Testis (tissue), 3 donors: ENCODE data around the gene NCK2. TPM values are rescaled to one million over a fixed set of nuclear protein-coding genes. Genes with fewer than 3 reads are reported as not detected.

Experiments used
- DNase-seq: peaks from one replicate; pipeline ENCODE4 v3.0.0-alpha.2; 2019
- H3K27ac ChIP-seq, 2 donors: fragments of 200-600 bp; sonication (generic); one replicate each; pipeline ENCODE4 v1.5.1; 2019
- H3K27me3 ChIP-seq: fragments of 200-600 bp; sonication (generic); one replicate; pipeline ENCODE4 v1.5.1; 2019
- H3K36me3 ChIP-seq: fragments of 200-600 bp; sonication (generic); one replicate; pipeline ENCODE4 v1.5.1; 2017; ENCODE audit warnings: low read depth; ENCODE audit errors: missing control alignments
- H3K4me1 ChIP-seq: fragments of 200-600 bp; sonication (generic); one replicate; pipeline ENCODE4 v1.5.1; 2019
- H3K4me3 ChIP-seq, 2 donors: fragments of 200-600 bp; sonication (generic); one replicate each; pipeline ENCODE4 v1.5.1; 2017 to 2019
- H3K9me3 ChIP-seq: fragments of 200-600 bp; sonication (generic); one replicate; pipeline ENCODE4 v1.5.1; 2017
- CTCF ChIP-seq, 3 experiments: fragments of 450-650 bp in 2 of 3; fragments of 200-600 bp in 1 of 3; sonication (generic) in 1 of 3; IDR thresholded peaks; one replicate each; pipeline ENCODE4 v1.5.1; 2016 to 2019; ENCODE audit warnings: antibody characterized with exemption in 3 of 3, mild to moderate bottlenecking in 2 of 3, moderate library complexity in 1 of 3
- POLR2A ChIP-seq: fragments of 450-650 bp; IDR thresholded peaks from one replicate; pipeline ENCODE4 v1.6.1; 2017; ENCODE audit warnings: antibody characterized with exemption, mild to moderate bottlenecking, moderate library complexity
- WGBS, 2 donors: methylation state at CpG; one replicate each; pipeline ENCODE4 v1.1.5; 2018; 5-methylcytosine and 5-hydroxymethylcytosine counted together
- intact Hi-C: fragments of 100-400 bp; cut with DNase I; formaldehyde crosslinking; loops from one replicate; pipeline ENCODE4 v1.15.1; 2023; ENCODE audit warnings: low total_unique reads
- polyA plus RNA-seq: library from polyadenylated mRNA; stranded (reverse); fragments of 350-450 nt; fragmentation: Illumina TruSeq; extraction: RNeasy Lipid Tissue Mini Kit (QIAGEN cat#74804); gene quantifications from one replicate; pipeline ENCODE4 v1.2.3, GENCODE V29; 2014; ENCODE audit warnings: low read depth, low replicate concordance; ENCODE audit not compliant: insufficient read depth
- total RNA-seq, 2 donors: library from RNA; depleted of rRNA; stranded (reverse); fragments of >200 nt; gene quantifications; one replicate each; pipeline ENCODE4 v1.2.3, GENCODE V29; 2016

Gene NCK2
- total and polyA plus RNA-seq, 3 donors from 2014 or later = 67.7 to 168 (median 105) TPM

- Histone ChIP-seq H3K9me3 (no peaks in the 10 kb centered on the region), H3K4me1 (no peaks in the 10 kb centered on the region), H3K27me3 (no peaks in the 10 kb centered on the region), H3K36me3 (no peaks in the 10 kb centered on the region), H3K27ac (no peak overlapping the region), H3K4me3 (no peak overlapping the region)
- intact Hi-C loops = no loop called here
- TF ChIP-seq CTCF (IDR thresholded peaks at IDR 0.05) = no peak
- no peak for TF ChIP-seq POLR2A
- DNase-seq = no peak
- 81 to 87% methylated on average over 2 of the region's 2 CpGs for WGBS, 2 donors
Observed at GRCh38 chr2:105904938-105905337, 160.2 kb downstream of the NCK2 start.

GRCh38 chr2:105906481-105906880, 161.8 kb downstream of the NCK2 start:
- no peaks in the 10 kb centered on the region for H3K9me3 ChIP-seq
- H3K36me3 ChIP-seq = no peaks in the 10 kb centered on the region

GRCh38 chr2:105907184-105907583, 162.5 kb downstream of the NCK2 start:
- intact Hi-C loops = no loop called here
- Histone ChIP-seq H3K4me1 (no peaks in the 10 kb centered on the region), H3K27ac (no peak overlapping the region), H3K36me3 (no peaks in the 10 kb centered on the region), H3K27me3 (no peaks in the 10 kb centered on the region), H3K9me3 (no peaks in the 10 kb centered on the region), H3K4me3 (no peak overlapping the region)
- no peak for DNase-seq
- WGBS, 2 donors = 37 to 52% methylated on average over 4 of the region's 4 CpGs
- no peak for TF ChIP-seq CTCF (IDR thresholded peaks at IDR 0.05)
- no peak for TF ChIP-seq POLR2A

More at GRCh38 chr2:105906481-105906880, 161.8 kb downstream of the NCK2 start:
- intact Hi-C loops = no loop called here
- no peaks in the 10 kb centered on the region for H3K27me3 ChIP-seq
- no peak for DNase-seq
- 70 to 83% methylated on average over 3 of the region's 3 CpGs for WGBS, 2 donors
- H3K4me1 ChIP-seq = no peaks in the 10 kb centered on the region
- no peak overlapping the region for H3K27ac ChIP-seq
- H3K4me3 ChIP-seq = no peak overlapping the region
- TF ChIP-seq POLR2A (no peak), CTCF (IDR thresholded peaks at IDR 0.05) (no peak)

GRCh38 chr2:105909215-105909614, 164.5 kb downstream of the NCK2 start:
- no peaks in the 10 kb centered on the region for H3K27me3 ChIP-seq
- intact Hi-C loops = no loop called here
- 63 to 64% methylated on average over 4 of the region's 4 CpGs for WGBS, 2 donors
- H3K4me1 ChIP-seq = no peaks in the 10 kb centered on the region
- no peaks in the 10 kb centered on the region for H3K9me3 ChIP-seq
- TF ChIP-seq POLR2A (no peak), CTCF (IDR thresholded peaks at IDR 0.05) (no peak)
- DNase-seq = no peak
- no peak overlapping the region for H3K27ac ChIP-seq
- no peaks in the 10 kb centered on the region for H3K36me3 ChIP-seq
- no peak overlapping the region for H3K4me3 ChIP-seq

GRCh38 chr2:105910497-105911238, 166.0 kb downstream of the NCK2 start:
- DNase-seq = no peak
- H3K27ac ChIP-seq = no peak overlapping the region
- H3K4me1 ChIP-seq = no peaks in the 10 kb centered on the region
- 85 to 92% methylated on average over 13 of the region's 13 CpGs for WGBS, 2 donors
- intact Hi-C loops = no loop called here
- H3K36me3 ChIP-seq = no peaks in the 10 kb centered on the region
- H3K27me3 ChIP-seq = no peaks in the 10 kb centered on the region
- H3K9me3 ChIP-seq = no peaks in the 10 kb centered on the region
- TF ChIP-seq POLR2A (no peak), CTCF (IDR thresholded peaks at IDR 0.05) (no peak)
- no peak overlapping the region for H3K4me3 ChIP-seq
